ENCODE results near the gene PTPRE.

DNA sequence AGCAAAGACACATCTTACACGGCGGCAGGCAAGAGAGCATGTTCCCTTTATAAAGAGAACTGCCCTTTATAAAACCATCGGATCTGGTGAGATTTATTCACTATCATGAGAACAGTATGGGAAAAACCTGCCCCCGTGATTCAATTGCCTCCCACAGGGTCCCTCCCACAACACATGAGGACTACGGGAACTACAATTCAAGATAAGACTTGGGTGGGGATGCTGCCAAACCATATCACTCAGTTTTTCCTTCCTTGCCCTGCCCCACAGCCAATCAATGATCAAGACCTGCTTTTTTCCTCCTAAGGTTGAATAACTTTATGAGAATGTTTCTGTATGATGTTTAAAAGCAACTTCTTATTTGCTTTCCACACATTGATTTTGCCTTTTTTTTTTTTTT, 3.1 kb upstream of the PTPRE start:
- TF ChIP-seq POLR2A (IDR thresholded peaks at IDR 0.05) (no peak), EP300 (IDR thresholded peaks at IDR 0.05) (no peak)
- TF ChIP-seq, protein P1, sequence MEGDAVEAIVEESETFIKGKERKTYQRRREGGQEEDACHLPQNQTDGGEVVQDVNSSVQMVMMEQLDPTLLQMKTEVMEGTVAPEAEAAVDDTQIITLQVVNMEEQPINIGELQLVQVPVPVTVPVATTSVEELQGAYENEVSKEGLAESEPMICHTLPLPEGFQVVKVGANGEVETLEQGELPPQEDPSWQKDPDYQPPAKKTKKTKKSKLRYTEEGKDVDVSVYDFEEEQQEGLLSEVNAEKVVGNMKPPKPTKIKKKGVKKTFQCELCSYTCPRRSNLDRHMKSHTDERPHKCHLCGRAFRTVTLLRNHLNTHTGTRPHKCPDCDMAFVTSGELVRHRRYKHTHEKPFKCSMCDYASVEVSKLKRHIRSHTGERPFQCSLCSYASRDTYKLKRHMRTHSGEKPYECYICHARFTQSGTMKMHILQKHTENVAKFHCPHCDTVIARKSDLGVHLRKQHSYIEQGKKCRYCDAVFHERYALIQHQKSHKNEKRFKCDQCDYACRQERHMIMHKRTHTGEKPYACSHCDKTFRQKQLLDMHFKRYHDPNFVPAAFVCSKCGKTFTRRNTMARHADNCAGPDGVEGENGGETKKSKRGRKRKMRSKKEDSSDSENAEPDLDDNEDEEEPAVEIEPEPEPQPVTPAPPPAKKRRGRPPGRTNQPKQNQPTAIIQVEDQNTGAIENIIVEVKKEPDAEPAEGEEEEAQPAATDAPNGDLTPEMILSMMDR (IDR thresholded peaks at IDR 0.05), result no peak
